Transverse colon (tissue), 4 donors: ENCODE data around the gene DRC7. TPM values are rescaled to one million over a fixed set of nuclear protein-coding genes. Genes with fewer than 3 reads are reported as not detected.

ENCODE experiments used
- DNase-seq: peaks from one replicate; pipeline ENCODE4 v3.0.0-alpha.2; 2019
- H3K27ac ChIP-seq, 4 donors: fragments of 200-600 bp; sonication (generic); 2 replicates each; pipeline ENCODE4 v1.5.1; 2016 to 2018; ENCODE audit warnings: inconsistent platforms in 4 of 4
- H3K27me3 ChIP-seq: fragments of 200-600 bp; sonication (generic); 2 replicates; pipeline ENCODE4 v1.5.1; 2017; ENCODE audit warnings: inconsistent platforms
- H3K36me3 ChIP-seq, 4 donors: fragments of 200-600 bp; sonication (generic); 2 replicates each; pipeline ENCODE4 v1.5.1; 2017 to 2019; ENCODE audit warnings: inconsistent platforms in 4 of 4
- H3K4me1 ChIP-seq, 4 donors: fragments of 200-600 bp; sonication (generic); 2 replicates each; pipeline ENCODE4 v1.5.1; 2017 to 2020; ENCODE audit warnings: inconsistent platforms in 4 of 4
- H3K4me3 ChIP-seq, 4 donors: fragments of 200-600 bp; sonication (generic); 1 replicate in 1 of 4; 2 replicates in 3 of 4; pipeline versions ENCODE4 v1.5.1 to v1.6.1; 2017 to 2019; ENCODE audit warnings: inconsistent platforms in 4 of 4
- H3K9me3 ChIP-seq, 2 donors: fragments of 200-600 bp; sonication (generic); 2 replicates each; pipeline ENCODE4 v1.5.1; 2017 to 2019; ENCODE audit warnings: inconsistent platforms in 2 of 2
- CTCF ChIP-seq, 5 experiments: fragments of 200-600 bp in 3 of 5; fragments of 450-650 bp in 2 of 5; sonication (generic) in 3 of 5; IDR thresholded peaks; 1 replicate in 2 of 5; 2 replicates in 3 of 5; pipeline ENCODE4 v1.5.1; 2016 to 2017; ENCODE audit warnings: antibody characterized with exemption in 5 of 5, inconsistent platforms in 3 of 5, mild to moderate bottlenecking in 2 of 5, moderate library complexity in 1 of 5
- EP300 ChIP-seq: sonication (generic); formaldehyde crosslinking; IDR thresholded peaks from one replicate; pipeline ENCODE4 v1.6.1; 2017; ENCODE audit warnings: antibody characterized with exemption, low read depth
- POLR2A ChIP-seq: fragments of 450-650 bp; IDR thresholded peaks from one replicate; pipeline ENCODE4 v1.6.1; 2016; ENCODE audit warnings: antibody characterized with exemption, mild to moderate bottlenecking, moderate library complexity
- POLR2AphosphoS5 ChIP-seq, 3 donors: sonication (generic); formaldehyde crosslinking; IDR thresholded peaks; one replicate each; pipeline ENCODE4 v1.6.1; 2016; ENCODE audit warnings: antibody characterized with exemption in 3 of 3
- WGBS, 2 donors: methylation state at CpG; one replicate each; pipeline ENCODE4 v1.1.5; 2018; ENCODE audit warnings: low coverage in 1 of 2; 5-methylcytosine and 5-hydroxymethylcytosine counted together
- in situ Hi-C, 4 donors: fragments of 200-750 bp; cut with MboI; loops; one replicate each; pipeline versions ENCODE4 v1.15.0 to v1.15.1; 2017; ENCODE audit warnings: low sequenced_read_pairs in 3 of 4, low pct_ligation_motif_present in 1 of 4, low pct_unique_long_range_greater_than_20kb in 1 of 4
- intact Hi-C: fragments of 100-400 bp; cut with DNase I; formaldehyde crosslinking; loops from one replicate; pipeline ENCODE4 v1.15.1; 2023; ENCODE audit warnings: low total_unique reads
- total RNA-seq, 4 donors: library from RNA; depleted of rRNA; stranded (reverse); fragments of >200 nt; gene quantifications; one replicate each; pipeline ENCODE4 v1.1.0, GENCODE V29; 2016

The DRC7 gene
- total RNA-seq, 4 donors from 2014 or later, result not detected

- TF ChIP-seq POLR2A, result no peak
- Histone ChIP-seq H3K36me3 (no peaks in the 10 kb centered on the region), H3K9me3 (no peaks in the 10 kb centered on the region), H3K4me3 (no peak overlapping the region), H3K4me1 (no peaks in the 10 kb centered on the region), H3K27ac (no peak overlapping the region), H3K27me3 (no peaks in the 10 kb centered on the region)
- in situ Hi-C loops, result no loop called here
- WGBS, 2 donors, result 79 to 80% methylated on average over 3 of the region's 3 CpGs
- intact Hi-C loops, result no loop called here
- no peak for DNase-seq
These were observed 7.2 kb upstream of the DRC7 start for GRCh38 chr16:57687363-57687929.

GRCh38 chr16:57688487-57688986, 6.1 kb upstream of the DRC7 start:
- WGBS, 2 donors, result 82% methylated on average over 3 of the region's 4 CpGs; no CpG with 5 or more reads in 1 of the 2 donors
- Histone ChIP-seq H3K27ac (no peak overlapping the region), H3K9me3 (no peaks in the 10 kb centered on the region), H3K27me3 (no peaks in the 10 kb centered on the region), H3K4me1 (no peaks in the 10 kb centered on the region), H3K4me3 (no peak overlapping the region), H3K36me3 (no peaks in the 10 kb centered on the region)
- in situ Hi-C loops, result no loop called here
- intact Hi-C loops, result no loop called here
- no peak for TF ChIP-seq POLR2A
- TF ChIP-seq EP300, result no peak
- TF ChIP-seq POLR2AphosphoS5 (IDR thresholded peaks at IDR 0.05), result no peak
- DNase-seq, result no peak

GRCh38 chr16:57688987-57689761, 5.4 kb upstream of the DRC7 start:
- TF ChIP-seq EP300 (no peak), POLR2A (no peak), POLR2AphosphoS5 (IDR thresholded peaks at IDR 0.05) (no peak), CTCF (IDR thresholded peaks at IDR 0.05) (no peak)
- Histone ChIP-seq H3K4me1 (no peaks in the 10 kb centered on the region), H3K36me3 (no peaks in the 10 kb centered on the region), H3K27me3 (no peaks in the 10 kb centered on the region), H3K9me3 (no peaks in the 10 kb centered on the region), H3K4me3 (no peak overlapping the region), H3K27ac (no peak overlapping the region)
- in situ Hi-C loops, result no loop called here
- DNase-seq, result no peak
- WGBS, 2 donors, result 0 to 53% methylated on average over 1 to 13 of the region's 15 CpGs
- intact Hi-C loops, result no loop called here

GRCh38 chr16:57689762-57690558, 4.6 kb upstream of the DRC7 start:
- in situ Hi-C loops (no loop called here), intact Hi-C loops (no loop called here)
- Histone ChIP-seq H3K9me3 (no peaks in the 10 kb centered on the region), H3K27me3 (no peaks in the 10 kb centered on the region), H3K36me3 (no peaks in the 10 kb centered on the region), H3K4me1 (no peaks in the 10 kb centered on the region), H3K4me3 (no peak overlapping the region), H3K27ac (no peak overlapping the region)
- no peak for DNase-seq
- 0 to 68% methylated on average over 1 to 13 of the region's 13 CpGs for WGBS, 2 donors
- no peak for TF ChIP-seq POLR2A
- no peak for TF ChIP-seq CTCF (IDR thresholded peaks at IDR 0.05)
- no peak for TF ChIP-seq POLR2AphosphoS5 (IDR thresholded peaks at IDR 0.05)
- TF ChIP-seq EP300, result no peak
